Measurements from ENCODE around the gene GPR37.

DNA sequence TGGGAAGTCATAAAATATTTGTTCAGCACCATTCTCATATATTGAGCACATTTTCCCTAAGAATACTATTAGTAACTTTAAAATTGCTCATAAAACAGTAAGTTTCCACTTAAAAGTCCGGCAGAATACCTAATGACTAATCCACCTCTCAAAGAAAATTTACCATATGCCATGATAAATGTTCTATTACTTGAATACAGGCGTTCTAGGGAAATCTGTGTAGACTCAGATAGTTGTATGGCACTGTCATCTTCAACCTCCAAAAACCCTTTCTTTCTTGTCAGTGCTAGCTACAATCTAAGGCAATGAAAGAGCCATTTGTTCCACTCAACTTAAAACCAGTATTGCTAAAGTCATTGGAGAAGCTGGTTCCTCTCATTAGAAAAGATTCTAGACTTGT lies 7.3 kb downstream of the GPR37 start:
- no peak for TF ChIP-seq RCOR1 (IDR thresholded peaks at IDR 0.05; ENCODE audit: low read length)
- TF ChIP-seq, protein P1, sequence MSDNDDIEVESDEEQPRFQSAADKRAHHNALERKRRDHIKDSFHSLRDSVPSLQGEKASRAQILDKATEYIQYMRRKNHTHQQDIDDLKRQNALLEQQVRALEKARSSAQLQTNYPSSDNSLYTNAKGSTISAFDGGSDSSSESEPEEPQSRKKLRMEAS (IDR thresholded peaks at IDR 0.05; ENCODE audit: low read depth), result no peak
- no peak for TF ChIP-seq YY1 (IDR thresholded peaks at IDR 0.05; ENCODE audit: low read depth)
- no peak for TF ChIP-seq NRF1 (IDR thresholded peaks at IDR 0.05; ENCODE audit: low read depth, low read length)
- TF ChIP-seq, protein P2, sequence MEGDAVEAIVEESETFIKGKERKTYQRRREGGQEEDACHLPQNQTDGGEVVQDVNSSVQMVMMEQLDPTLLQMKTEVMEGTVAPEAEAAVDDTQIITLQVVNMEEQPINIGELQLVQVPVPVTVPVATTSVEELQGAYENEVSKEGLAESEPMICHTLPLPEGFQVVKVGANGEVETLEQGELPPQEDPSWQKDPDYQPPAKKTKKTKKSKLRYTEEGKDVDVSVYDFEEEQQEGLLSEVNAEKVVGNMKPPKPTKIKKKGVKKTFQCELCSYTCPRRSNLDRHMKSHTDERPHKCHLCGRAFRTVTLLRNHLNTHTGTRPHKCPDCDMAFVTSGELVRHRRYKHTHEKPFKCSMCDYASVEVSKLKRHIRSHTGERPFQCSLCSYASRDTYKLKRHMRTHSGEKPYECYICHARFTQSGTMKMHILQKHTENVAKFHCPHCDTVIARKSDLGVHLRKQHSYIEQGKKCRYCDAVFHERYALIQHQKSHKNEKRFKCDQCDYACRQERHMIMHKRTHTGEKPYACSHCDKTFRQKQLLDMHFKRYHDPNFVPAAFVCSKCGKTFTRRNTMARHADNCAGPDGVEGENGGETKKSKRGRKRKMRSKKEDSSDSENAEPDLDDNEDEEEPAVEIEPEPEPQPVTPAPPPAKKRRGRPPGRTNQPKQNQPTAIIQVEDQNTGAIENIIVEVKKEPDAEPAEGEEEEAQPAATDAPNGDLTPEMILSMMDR (IDR thresholded peaks at IDR 0.05), result no peak
- no peak for TF ChIP-seq POLR2AphosphoS5 (IDR thresholded peaks at IDR 0.05; ENCODE audit: low read depth, low read length)
- TF ChIP-seq, protein P3, sequence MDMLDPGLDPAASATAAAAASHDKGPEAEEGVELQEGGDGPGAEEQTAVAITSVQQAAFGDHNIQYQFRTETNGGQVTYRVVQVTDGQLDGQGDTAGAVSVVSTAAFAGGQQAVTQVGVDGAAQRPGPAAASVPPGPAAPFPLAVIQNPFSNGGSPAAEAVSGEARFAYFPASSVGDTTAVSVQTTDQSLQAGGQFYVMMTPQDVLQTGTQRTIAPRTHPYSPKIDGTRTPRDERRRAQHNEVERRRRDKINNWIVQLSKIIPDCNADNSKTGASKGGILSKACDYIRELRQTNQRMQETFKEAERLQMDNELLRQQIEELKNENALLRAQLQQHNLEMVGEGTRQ (IDR thresholded peaks at IDR 0.05; ENCODE audit: borderline replicate concordance, low read depth, low read length), result no peak
- no peak for TF ChIP-seq ELF1 (IDR thresholded peaks at IDR 0.05)
- no peak for TF ChIP-seq EP300 (IDR thresholded peaks at IDR 0.05; ENCODE audit: borderline replicate concordance in 1 of 2, low read depth in 1 of 2, low read length in 1 of 2)

Measured in SK-N-SH (cell line).